Measurements from ENCODE around the gene APOC1.

The APOC1 gene

GRCh38 chr19:44955505-44956439 is 41.4 kb downstream of the APOC1 start:
- no peak for DNase-seq (ENCODE audit: low read depth, low spot score)

GRCh38 chr19:44957526-44957925 is 43.1 kb downstream of the APOC1 start:
- no peak for DNase-seq (ENCODE audit: low read depth, low spot score)

GRCh38 chr19:44958090-44958489 is 43.7 kb downstream of the APOC1 start:
- DNase-seq (ENCODE audit: low read depth, low spot score), result no peak

GRCh38 chr19:44959691-44960090 is 45.3 kb downstream of the APOC1 start:
- DNase-seq (ENCODE audit: low read depth, low spot score), result no peak

- no peak for DNase-seq (ENCODE audit: low read depth, low spot score)
These were observed 46.7 kb downstream of the APOC1 start for GRCh38 chr19:44960906-44961728.

- DNase-seq (ENCODE audit: low read depth, low spot score), result no peak
These were observed 47.4 kb downstream of the APOC1 start for GRCh38 chr19:44961821-44962220.

GRCh38 chr19:44968118-44968517 is 53.7 kb downstream of the APOC1 start:
- no peak for DNase-seq (ENCODE audit: low read depth, low spot score)

GRCh38 chr19:44968670-44969069 is 54.3 kb downstream of the APOC1 start:
- no peak for DNase-seq (ENCODE audit: low read depth, low spot score)
